Endothelial cell of umbilical vein (primary cell): ENCODE measurements around the gene TM9SF3. TPM values are rescaled to one million over a fixed set of nuclear protein-coding genes. Genes with fewer than 3 reads are reported as not detected.

Experiments used
- BruUV-seq: library from RNA; stranded (reverse); fragments of 400-500 nt; replicated peaks from 2 replicates; lab custom pipeline; 2021; lab: Mats Ljungman, UMichigan
- CTCF ChIA-PET: fragments of 300-600, 350-600 bp; sonication (Branson Sonifier 250); formaldehyde crosslinking; loops from one replicate; lab custom pipeline; 2021; ENCODE audit warnings: antibody characterized with exemption, inconsistent platforms; lab: Charles Lee
- POLR2A ChIA-PET: fragments of 300-600, 350-600 bp; sonication (Branson Sonifier 250); formaldehyde crosslinking; loops from one replicate; lab custom pipeline; 2021; ENCODE audit warnings: antibody characterized with exemption, inconsistent platforms; lab: Charles Lee
- DNase-seq: peaks from one replicate; pipeline ENCODE4 v3.0.0-alpha.2; 2011; ENCODE audit warnings: low read depth, low spot score
- FAIRE-seq: peaks from 2 replicates; lab custom pipeline; 2011; peaks lifted over from hg19 to GRCh38; lab: Jason Lieb, UNC
- H2AFZ ChIP-seq: 2 replicates; pipeline ENCODE4 v1.6.0; 2012; ENCODE audit warnings: low read depth, low read length, control low read depth, inconsistent platforms
- H3K27ac ChIP-seq: 2 replicates; pipeline ENCODE4 v1.5.1; 2011; ENCODE audit warnings: low read depth, mild to moderate bottlenecking, control low read depth, low read length, moderate library complexity; ENCODE audit not compliant: insufficient read depth
- H3K27me3 ChIP-seq, 2 experiments: 2 replicates each; pipeline versions ENCODE4 v1.6.0 to v1.6.1; 2011; ENCODE audit warnings: low read length in 2 of 2, mixed read lengths in 1 of 2; ENCODE audit not compliant: control insufficient read depth in 2 of 2, insufficient read depth in 2 of 2
- H3K36me3 ChIP-seq, 2 experiments: 2 replicates in 1 of 2; 3 replicates in 1 of 2; pipeline ENCODE4 v1.5.1; 2011; ENCODE audit warnings: low read length in 2 of 2, mild to moderate bottlenecking in 1 of 2, moderate library complexity in 1 of 2; ENCODE audit not compliant: control insufficient read depth in 2 of 2, insufficient read depth in 2 of 2; ENCODE audit errors: extremely low read depth in 1 of 2
- H3K4me1 ChIP-seq: 3 replicates; pipeline ENCODE4 v1.5.1; 2011; ENCODE audit warnings: mild to moderate bottlenecking, low read length; ENCODE audit not compliant: control insufficient read depth, insufficient read depth; ENCODE audit errors: extremely low read depth
- H3K4me2 ChIP-seq: 2 replicates; pipeline ENCODE4 v1.6.1; 2011; ENCODE audit warnings: low read length, control low read depth, mixed read lengths; ENCODE audit not compliant: insufficient read depth
- H3K4me3 ChIP-seq, 3 experiments: fragments of 200-600 bp in 1 of 3; sonication (generic), shearing (Covaris generic) in 1 of 3; replicated peaks in 1 of 3; 2 replicates each; pipeline ENCODE4 v1.5.1; 2011 to 2016; ENCODE audit warnings: control low read depth in 3 of 3, low read length in 3 of 3, mild to moderate bottlenecking in 2 of 3, inconsistent platforms in 1 of 3, low read depth in 1 of 3, moderate library complexity in 1 of 3; ENCODE audit not compliant: insufficient read depth in 1 of 3
- H3K79me2 ChIP-seq: 2 replicates; pipeline ENCODE4 v1.6.0; 2012; ENCODE audit warnings: low read length, inconsistent platforms; ENCODE audit not compliant: control insufficient read depth, insufficient read depth
- H3K9ac ChIP-seq: replicated peaks from 2 replicates; pipeline ENCODE3; 2011; ENCODE audit warnings: low read length, control low read depth; ENCODE audit not compliant: insufficient read depth; ENCODE audit errors: extremely low read depth
- H3K9me1 ChIP-seq: replicated peaks from 3 replicates; pipeline ENCODE4 v1.6.0; 2011; ENCODE audit warnings: mild to moderate bottlenecking, low read length; ENCODE audit not compliant: control insufficient read depth, insufficient read depth; ENCODE audit errors: extremely low read depth
- H3K9me3 ChIP-seq: replicated peaks from 2 replicates; pipeline ENCODE4 v1.5.1; 2012; ENCODE audit warnings: low read length, inconsistent platforms; ENCODE audit not compliant: control insufficient read depth, insufficient read depth
- H4K20me1 ChIP-seq: replicated peaks from 2 replicates; pipeline ENCODE3; 2011; ENCODE audit warnings: mild to moderate bottlenecking, low read length; ENCODE audit not compliant: control insufficient read depth, insufficient read depth; ENCODE audit errors: extremely low read depth
- CTCF ChIP-seq, 2 donors: IDR thresholded peaks; 1 replicate in 1 of 2; 2 replicates in 1 of 2; pipeline ENCODE4 v1.5.1; 2011; ENCODE audit warnings: low read length in 2 of 2, mild to moderate bottlenecking in 2 of 2, moderate library complexity in 2 of 2, control low read depth in 1 of 2, inconsistent platforms in 1 of 2, low read depth in 1 of 2; ENCODE audit not compliant: insufficient read depth in 1 of 2; ENCODE audit errors: extremely low read depth in 1 of 2
- EZH2 ChIP-seq: IDR thresholded peaks from 2 replicates; pipeline ENCODE4 v1.6.1; 2012; ENCODE audit warnings: borderline replicate concordance, low read depth, mild to moderate bottlenecking, moderate library complexity, low read length, inconsistent platforms; ENCODE audit not compliant: severe bottlenecking
- FOS ChIP-seq: IDR thresholded peaks from 2 replicates; pipeline ENCODE4 v1.6.1; 2011; ENCODE audit warnings: mild to moderate bottlenecking, low read length, moderate library complexity, borderline replicate concordance; ENCODE audit not compliant: insufficient read depth
- MAX ChIP-seq: IDR thresholded peaks from 2 replicates; pipeline ENCODE4 v1.6.1; 2011; ENCODE audit not compliant: insufficient read depth, insufficient read length
- POLR2A ChIP-seq: IDR thresholded peaks from 2 replicates; pipeline ENCODE4 v1.6.1; 2012; ENCODE audit warnings: low read depth, mild to moderate bottlenecking, control low read depth, low read length
- POLR2AphosphoS5 ChIP-seq: IDR thresholded peaks from 2 replicates; pipeline ENCODE4 v1.6.1; 2012; ENCODE audit warnings: low read depth, mild to moderate bottlenecking, control low read depth, low read length, moderate library complexity; ENCODE audit not compliant: insufficient read depth
- dilution Hi-C: fragments of 300-500 bp; cut with MboI; formaldehyde crosslinking; loops from one replicate; pipeline ENCODE4 v1.15.0; 2019; ENCODE audit warnings: low sequenced_read_pairs; ENCODE audit not compliant: extremely low pct_ligation_motif_present
- intact Hi-C: fragments of 100-400 bp; cut with micrococcal nuclease; formaldehyde crosslinking; loops from one replicate; pipeline ENCODE4 v1.10.0; 2022
- polyA plus RNA-seq, 4 experiments: library from polyadenylated mRNA; depleted of rRNA in 3 of 4; stranded (reverse) in 3 of 4; unstranded in 1 of 4; fragments of >200 nt; gene quantifications; 2 replicates each; pipeline versions ENCODE4 v1.2.1 to v1.2.3, GENCODE V29; 2011 to 2012; ENCODE audit warnings: missing spikeins in 1 of 4
- total RNA-seq: library from RNA; stranded (reverse); gene quantifications from 2 replicates; pipeline ENCODE4 v1.2.3, GENCODE V29; 2021

Gene TM9SF3
- total and polyA plus RNA-seq, 2 donors (not counting 3 experiments of a cell fraction or from before 2014, with no cell fraction given), result 133 to 144 TPM

GRCh38 chr10:96612055-96612830, 25.4 kb upstream of the TM9SF3 start:
- no peaks in the 10 kb centered on the region for H3K36me3 ChIP-seq
- H4K20me1 ChIP-seq, result no peaks in the 10 kb centered on the region
- H3K9me1 ChIP-seq, result no peaks in the 10 kb centered on the region
- BruUV-seq, result no TSS peak
- H3K79me2 ChIP-seq, result no peaks in the 10 kb centered on the region
- no peak overlapping the region for H3K27ac ChIP-seq
- no peaks in the 10 kb centered on the region for H3K4me1 ChIP-seq
- no peak overlapping the region for H3K4me3 ChIP-seq
- peaks cover 6 to 14% of the 10 kb centered on the region in 2 experiments for H3K27me3 ChIP-seq
- FAIRE-seq, result no peak
- intact Hi-C loops, result no loop called here
- no peak for DNase-seq
- POLR2A ChIA-PET, result no interaction called here
- TF ChIP-seq FOS (no peak), POLR2A (no peak), POLR2AphosphoS5 (no peak), CTCF (IDR thresholded peaks at IDR 0.05; ENCODE audit: extremely low read depth in 1 of 2, insufficient read depth in 1 of 2, low read depth in 1 of 2, low read length in 2 of 2) (no peak), MAX (no peak), EZH2 (no peak)
- H3K9me3 ChIP-seq, result no peaks in the 10 kb centered on the region
- no peak overlapping the region for H3K4me2 ChIP-seq
- CTCF ChIA-PET, result interaction anchor here (0.7 kb wide), 1 partner anchor 161 kb away, joined by 3 read pairs; no protein-coding TSS in a partner anchor
- H3K9ac ChIP-seq, result no peak overlapping the region
- dilution Hi-C loops, result no loop called here
- no peak overlapping the region for H2AFZ ChIP-seq
